ENCODE data around the gene MYO1B.

DNA sequence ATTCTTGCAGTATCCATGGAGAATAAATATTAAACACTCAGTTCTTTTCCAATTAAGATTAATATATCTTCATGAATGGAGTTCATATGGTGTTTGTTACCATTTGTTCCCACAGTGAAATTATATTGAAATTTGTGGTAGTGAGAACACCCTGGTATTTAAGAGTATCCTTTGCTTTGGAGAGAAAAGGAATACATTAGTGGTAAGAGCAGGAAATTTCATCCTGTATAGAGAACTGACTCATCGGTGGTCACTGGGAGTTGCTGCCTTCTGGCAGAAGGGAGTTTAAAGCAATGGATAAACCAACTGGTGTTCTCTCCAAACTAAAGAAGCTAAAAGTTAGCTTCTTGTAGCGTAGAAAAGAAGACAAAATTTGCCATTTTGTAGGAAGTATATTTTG is 107.3 kb downstream of the MYO1B start:
- TF ChIP-seq ZNF274 (IDR thresholded peaks at IDR 0.05; ENCODE audit: low read depth, low read length) (no peak), YY1 (IDR thresholded peaks at IDR 0.05; ENCODE audit: insufficient read depth, insufficient read length) (no peak), SUZ12 (IDR thresholded peaks at IDR 0.05; ENCODE audit: extremely low read depth, insufficient read depth, insufficient read length) (no peak)
